Right lobe of liver (tissue), 4 donors: ENCODE results near the gene ATP11C.

ENCODE experiments used
- CTCF ChIP-seq, 4 donors: fragments of 200-600 bp in 3 of 4; fragments of 450-650 bp in 1 of 4; IDR thresholded peaks; one replicate each; pipeline versions ENCODE4 v1.5.1 to v1.8.0; 2016 to 2022; ENCODE audit warnings: antibody characterized with exemption in 4 of 4, mild to moderate bottlenecking in 2 of 4
- POLR2A ChIP-seq: fragments of 450-650 bp; IDR thresholded peaks from one replicate; pipeline ENCODE4 v1.6.1; 2017; ENCODE audit warnings: antibody characterized with exemption, mild to moderate bottlenecking
- donor health status: DM: no; HTN: no; CAD: no.
- donor health status: DM: no; HTN: no; CAD: no.
- donor health status: DM: no; HTN: yes; CAD: no.

GRCh38 chrX:139736151-139736550, 196.7 kb downstream of the ATP11C start:
- no peak for TF ChIP-seq CTCF (IDR thresholded peaks at IDR 0.05)
- no peak for TF ChIP-seq POLR2A
